Fibroblast of skin of back (primary cell): Measurements from ENCODE around the gene ZBTB18.

ENCODE experiments used
- DNase-seq: peaks from one replicate; pipeline ENCODE4 v3.0.0-alpha.2; 2013

Gene ZBTB18

DNA sequence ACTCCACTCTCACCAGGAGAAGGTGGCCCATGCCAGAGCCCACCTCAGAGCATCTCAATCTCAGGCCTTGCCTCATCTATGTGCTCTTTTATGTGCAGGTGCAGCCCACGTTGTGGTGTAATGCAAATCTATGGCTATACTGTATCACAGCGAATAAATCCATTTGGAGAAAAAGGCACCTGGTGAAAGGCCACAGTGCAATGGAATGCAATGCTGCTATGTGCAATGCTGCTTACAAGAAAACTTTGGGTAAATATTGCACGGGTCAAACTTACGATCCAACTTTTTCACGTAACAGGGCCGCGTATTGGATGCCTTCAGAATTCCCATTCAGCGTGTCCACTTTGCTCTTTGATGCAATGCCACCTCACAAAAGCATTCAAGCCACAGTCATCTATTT lies 13.5 kb downstream of the ZBTB18 start:
- no peak for DNase-seq

DNA sequence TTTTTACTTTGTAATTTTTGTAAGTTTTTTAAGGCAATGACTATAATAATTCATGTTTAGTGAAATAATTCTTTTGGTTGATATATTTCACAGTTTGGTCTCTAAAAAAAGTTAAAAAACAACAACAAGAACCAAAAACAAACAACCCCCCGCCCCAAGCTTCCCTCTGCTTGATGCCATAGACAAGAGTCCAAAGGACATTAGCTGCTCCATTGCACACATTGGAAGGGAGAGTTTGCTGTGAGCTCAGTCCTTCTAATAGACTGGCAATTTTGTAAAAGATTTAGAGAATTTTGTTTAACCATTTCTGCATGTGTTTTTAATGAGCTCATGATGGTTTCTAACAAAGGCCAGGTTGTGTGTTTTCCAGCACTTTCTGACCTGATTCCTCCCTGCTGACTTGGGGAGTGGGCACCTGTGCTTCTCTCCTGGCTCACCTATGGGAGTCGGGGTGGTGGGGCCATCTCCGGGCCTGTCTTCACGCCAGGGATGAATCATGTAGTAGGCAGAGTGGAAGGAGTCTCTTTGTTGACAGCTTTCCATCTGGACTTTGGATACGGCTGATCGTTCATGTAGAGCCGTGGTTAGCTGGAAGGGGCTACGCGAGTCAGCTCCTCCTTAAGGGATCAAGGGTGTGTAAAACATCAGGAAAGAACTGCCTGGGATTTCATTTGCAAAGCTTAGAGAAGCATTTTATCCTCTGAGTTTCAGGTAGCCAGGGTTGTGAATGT lies 14.1 kb downstream of the ZBTB18 start:
- no peak for DNase-seq

DNA sequence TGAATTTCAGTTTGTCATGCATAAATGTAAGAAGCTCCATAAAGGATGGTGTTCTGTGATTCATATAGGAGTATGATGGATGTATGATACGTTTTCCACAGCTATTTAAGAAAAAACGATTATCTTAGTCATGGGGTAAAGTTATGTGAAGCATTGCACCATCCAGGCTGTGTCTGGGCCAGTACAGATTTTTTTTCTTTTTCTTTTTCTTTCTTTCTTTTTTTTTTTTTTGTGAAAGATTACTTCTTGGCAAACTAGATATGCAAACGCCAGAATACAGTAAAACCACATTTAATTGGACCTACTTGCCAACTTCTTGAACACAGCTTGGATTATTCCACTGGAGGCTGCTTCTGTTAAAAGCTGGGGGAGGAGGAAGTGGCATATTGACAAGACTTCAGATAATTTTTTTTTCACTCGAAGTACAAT lies 14.9 kb downstream of the ZBTB18 start:
- peak; percentile 82 for DNase-seq

DNA sequence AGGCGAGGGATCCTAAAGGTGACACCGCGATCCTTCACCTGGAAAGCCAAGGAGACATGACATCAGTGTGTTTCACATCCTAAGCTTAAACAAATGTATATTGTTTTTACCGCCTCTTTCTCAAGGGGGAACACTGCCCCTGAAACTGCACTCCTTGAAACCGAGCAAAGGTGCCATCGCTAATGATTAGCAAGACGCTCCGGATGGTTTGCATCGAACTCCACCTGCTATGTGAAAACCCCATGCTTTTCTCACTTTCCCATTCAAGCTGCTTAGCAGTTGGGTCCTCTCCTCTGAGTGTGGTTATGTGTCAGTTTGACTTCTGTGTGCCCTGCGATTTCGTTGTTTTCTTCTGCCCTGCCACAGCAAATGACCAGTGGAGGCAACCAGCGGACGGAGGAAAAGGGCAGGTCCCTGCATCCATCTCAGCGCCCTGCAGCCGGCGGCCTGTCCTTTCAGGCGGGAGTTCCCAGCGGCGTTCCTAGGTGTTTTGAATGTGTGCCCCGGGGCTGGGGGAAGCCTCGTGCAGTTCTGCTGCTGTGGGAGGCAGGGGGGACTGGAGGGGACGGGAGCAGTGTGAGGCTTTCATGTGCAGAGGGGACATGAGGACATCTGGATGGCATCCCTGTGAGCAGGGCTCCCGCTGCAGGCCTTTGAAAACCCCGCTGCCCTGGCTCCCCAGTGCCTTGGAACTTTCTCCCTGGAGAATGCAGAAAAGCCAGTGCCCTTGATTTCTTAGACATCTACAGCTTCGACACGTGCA lies 16.1 kb downstream of the ZBTB18 start:
- no peak for DNase-seq

DNA sequence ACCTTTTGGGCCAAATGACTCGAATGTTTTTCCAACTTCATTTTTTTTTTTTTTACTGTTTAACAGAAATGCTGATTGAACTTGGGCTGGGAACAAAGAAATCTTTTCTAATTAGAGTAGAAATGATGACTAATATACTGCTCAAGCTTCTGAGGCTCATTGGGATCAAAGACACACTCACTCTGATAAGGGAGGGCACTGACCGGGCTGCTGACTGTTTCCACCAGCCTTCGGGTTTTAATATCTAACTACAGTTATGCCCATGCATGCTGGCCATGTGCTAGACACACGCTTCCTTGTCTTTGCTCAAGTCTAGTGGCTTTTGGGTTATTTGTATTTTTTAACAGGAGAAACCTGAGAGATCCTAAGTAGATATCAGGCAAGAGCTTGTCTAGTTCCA lies 16.8 kb downstream of the ZBTB18 start:
- DNase-seq, result no peak

DNA sequence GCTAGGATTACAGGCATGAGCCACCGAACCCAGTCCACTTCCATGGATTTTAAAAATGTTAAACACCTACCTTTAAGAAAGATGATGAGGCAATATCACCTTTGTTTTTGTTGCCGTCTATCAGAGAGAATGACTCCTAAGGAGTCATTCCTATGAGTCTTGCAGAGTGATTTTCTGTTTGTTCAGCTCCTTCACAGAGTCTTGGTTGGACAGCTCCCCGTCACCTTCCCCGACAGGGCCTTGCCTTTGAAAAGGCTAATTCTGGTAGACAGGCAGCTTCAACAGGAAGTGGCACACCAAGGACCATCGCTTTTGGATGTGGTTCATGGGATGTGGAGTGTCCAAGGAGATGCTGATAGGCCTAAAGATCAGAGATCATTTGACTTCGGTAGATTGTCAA lies 17.5 kb downstream of the ZBTB18 start:
- DNase-seq, result no peak

DNA sequence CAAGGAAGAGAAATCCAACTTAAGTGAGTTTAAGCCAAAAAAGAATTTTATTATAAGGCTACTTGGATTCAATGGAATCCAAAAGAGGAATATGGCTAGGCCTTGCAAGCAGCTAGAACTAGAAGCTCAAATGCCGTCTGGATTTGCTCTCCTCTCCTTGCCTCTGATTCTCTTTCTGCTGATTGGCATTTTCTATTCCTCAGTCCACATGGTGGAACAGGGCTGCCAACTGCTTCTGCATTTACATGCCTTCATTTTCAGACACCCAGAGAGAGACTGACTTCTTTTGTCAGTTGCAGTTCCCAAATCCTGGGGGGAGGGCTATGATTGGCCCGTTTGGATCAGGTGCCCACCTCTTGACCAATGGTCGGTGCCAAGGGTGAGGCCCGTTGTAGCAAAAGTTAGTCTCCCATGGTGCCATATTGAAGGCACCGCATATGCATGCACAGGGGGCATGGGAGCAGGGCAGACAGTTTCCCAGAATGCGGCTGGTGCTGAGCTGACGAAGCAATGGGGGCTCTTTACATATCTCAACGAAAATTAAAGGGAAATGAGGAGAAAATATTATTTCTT lies 18.3 kb downstream of the ZBTB18 start:
- no peak for DNase-seq

DNA sequence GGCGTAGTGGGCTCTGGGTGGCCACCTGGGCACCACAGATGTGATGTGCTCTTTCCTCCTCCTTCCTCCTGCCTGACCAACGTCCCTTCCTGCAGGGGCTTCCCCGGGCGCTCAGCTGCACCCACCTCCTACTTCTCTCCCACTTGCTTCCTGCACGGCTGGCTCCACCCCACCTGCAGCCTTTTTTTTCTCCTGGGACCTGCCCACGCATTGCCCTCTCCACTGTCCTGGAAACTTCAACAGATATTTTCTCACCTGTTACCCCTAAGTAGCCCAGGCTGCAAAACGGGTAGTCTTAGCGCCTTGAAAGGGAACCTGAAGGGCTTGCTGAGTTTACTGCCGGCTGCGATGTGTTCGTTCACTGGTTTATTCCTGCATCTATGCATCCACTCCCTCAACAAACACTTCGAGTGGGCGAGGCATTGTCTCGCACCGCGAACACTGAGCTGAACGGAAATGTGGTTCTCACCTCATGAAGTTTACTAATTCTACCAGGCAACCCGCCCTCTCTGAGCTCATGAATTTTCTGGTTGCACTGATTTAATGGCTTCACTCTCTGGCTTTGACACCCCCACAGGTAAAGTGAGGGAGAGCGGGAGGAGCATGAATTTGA lies 23.6 kb downstream of the ZBTB18 start:
- DNase-seq, result no peak

DNA sequence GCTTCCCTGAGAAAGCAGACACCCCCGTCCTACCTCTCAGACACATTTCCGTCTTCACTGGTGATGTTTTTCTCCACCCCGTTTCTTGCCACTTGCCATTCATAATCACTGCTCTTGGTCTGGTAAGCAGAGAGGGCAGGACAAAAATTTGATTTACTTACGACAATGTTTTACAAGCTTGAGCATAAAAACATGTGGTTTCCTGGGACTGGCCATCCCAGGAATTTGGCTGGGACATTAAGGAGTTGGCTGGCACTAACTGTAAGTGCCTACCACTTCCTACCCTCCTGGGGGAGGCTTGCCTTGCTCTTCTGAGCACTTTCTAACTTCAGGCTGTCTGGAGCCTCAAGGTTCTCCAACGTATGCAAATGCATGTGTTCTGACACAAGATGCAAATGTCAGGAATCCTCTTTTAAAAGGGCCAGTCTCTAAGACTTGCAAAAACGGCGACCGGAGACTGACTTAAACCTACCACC lies 24.2 kb downstream of the ZBTB18 start:
- DNase-seq, result no peak

DNA sequence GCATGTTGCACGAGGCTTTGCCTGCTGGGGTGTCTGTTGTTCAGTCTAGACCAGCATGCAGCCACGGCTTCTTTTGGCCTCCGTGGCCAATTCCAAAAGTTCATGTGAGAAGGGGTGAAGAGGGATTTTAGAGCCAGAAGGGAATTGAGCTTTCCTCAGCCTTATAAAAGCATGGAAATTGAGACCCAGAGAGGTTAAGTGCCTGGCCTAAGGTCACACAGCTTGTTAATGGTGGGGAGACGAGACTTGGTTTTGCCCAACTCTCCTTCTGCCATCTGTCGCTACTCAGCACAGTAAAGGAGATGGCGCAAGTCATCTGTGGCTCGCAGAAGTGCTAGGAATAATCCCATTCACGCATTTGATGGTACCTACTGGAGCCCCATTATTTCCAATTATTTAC lies 25.7 kb downstream of the ZBTB18 start:
- DNase-seq, result no peak

DNA sequence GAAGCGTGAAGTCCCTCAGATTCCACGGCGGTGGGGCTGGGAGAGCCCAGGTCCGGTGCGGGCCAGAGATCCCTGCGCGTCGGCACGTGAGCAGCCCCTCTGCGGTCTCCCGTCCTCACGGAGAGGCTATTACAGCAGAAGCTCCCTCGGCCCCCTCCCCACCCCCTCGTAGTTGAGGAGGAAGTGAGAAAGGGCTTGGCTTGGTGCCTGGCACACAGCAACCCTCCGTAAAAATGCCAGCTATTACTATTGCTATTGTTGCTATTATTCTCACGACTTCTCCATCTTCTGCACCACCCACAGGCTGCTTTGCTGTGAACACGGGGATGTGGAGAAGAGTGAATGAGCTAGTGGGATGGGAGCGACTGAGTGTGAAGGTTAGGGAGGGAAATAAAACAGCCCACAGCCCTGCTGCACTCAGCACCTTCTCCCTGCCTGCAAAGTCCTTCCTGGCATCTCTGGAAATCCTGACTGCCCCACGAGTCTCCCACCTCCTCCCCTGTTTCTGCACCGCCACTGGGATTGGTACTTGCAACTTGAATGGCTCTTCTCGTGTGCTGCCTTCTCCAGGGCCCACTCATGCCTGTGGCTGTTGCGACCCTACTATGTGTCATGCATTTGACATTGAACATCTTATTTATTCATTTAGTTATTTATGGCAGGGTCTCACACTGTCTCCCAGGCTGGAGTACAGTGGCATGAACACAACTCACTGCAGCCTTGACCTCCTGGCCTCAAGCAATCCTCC lies 26.6 kb downstream of the ZBTB18 start:
- DNase-seq, result no peak

DNA sequence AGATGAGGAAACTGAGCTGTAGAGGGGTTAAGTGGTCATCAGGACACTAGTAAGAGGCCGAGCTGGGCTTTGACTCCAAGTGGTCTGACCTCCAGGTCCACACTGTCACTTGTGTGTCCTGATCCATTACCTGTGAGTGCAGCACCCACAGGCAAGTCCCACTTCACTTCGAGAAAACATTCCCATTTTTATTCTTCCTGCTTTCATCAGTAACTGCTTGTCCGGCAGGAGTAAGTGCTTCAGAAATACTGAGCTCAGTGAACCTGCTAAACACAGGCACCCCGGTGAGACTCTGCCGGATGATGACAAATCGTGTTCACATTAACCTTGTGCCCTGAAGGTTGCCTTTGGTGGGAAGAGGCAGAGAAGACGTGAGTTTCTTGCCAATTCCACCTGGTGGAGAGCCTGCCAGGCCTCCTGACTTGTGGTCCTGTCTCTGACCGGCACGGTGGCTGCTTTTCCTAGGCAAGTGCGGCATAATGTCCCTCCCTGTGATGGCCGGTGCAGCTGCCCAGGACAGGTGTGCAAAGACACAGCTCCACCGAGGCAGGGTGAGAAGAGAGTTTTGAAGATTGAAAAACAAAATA lies 29.4 kb downstream of the ZBTB18 start:
- no peak for DNase-seq

DNA sequence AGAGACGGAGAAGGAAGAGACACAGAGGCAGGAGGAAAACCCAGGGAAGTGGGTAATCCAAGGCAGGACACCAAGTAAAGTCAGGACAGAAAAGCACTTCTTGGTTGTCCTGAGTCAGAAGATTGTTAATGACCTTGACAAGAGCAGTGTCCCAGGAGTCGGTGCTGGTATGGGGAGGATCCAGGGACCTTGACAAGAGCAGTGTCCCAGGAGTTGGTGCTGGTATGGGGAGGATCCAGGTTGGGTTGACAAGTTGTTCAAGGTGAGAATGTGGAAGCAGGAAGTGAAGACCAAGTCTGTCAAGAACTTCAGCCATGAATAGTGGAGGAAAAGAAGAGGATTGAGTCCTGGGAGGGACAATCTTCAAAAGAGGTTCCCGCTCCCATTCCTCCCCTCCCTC lies 31.9 kb downstream of the ZBTB18 start:
- no peak for DNase-seq

DNA sequence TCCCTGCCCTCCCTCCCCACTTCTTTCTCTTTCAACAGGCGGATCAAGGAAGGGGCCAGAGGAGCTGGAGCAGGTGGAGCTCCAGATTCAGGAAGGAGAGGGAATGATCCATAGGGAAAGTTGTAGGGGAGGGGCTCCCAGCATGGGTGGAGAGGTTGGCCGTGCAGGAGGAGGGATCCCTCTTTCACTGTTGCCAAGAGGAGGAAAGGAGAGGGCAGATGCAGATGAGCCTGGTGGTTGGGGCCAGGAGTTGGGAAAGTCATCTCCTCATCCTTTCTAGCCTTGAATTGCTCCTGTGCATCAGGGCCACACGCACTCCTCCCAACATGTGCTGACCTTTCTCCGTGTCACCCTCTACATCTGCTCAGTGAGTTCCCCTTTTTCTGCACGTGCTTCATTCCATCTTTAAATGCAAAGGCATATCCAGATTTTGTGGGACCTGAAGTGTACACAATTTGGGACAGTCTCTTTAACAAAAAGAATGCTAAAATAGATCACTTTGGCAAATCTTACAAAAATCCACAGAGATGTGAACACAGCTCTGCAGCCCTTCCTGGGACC lies 32.4 kb downstream of the ZBTB18 start:
- no peak for DNase-seq

DNA sequence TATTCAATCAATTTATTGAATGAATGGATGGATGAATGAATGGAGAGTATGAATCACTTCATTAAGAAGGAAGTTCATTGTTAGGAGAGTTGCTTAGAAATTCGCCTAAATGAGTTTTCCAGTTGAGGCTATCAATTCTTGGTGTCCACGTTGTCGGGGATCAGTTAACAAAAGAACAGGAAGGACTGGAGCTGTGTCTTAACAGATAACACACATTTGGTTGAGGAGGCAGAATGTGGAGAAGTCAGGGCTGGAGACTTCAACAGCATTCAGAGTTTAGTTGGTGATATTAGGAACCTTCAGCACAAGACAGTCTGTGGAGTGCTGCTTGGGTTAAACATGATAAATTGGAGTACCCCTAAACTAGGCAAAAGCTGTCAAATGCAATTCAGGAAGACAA lies 33.7 kb downstream of the ZBTB18 start:
- no peak for DNase-seq

DNA sequence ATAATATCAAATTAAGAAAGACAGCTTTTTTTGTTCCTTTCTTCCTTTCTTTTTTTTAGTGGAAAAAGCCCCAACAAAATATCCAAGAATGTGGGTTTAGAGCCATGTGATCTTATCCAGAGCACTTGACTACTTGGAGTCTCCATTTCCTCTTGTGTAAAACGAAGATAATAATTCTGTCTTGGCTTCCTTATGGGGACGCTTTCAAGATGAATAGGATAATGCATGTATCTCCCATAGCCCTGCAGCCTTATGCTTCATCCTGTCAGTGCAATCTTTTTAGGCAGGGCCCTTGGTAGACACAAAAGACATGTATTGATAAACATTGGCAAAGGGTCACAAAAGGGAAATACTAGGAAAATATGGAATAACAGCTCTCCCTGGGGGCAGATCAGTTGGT lies 34.8 kb downstream of the ZBTB18 start:
- no peak for DNase-seq

DNA sequence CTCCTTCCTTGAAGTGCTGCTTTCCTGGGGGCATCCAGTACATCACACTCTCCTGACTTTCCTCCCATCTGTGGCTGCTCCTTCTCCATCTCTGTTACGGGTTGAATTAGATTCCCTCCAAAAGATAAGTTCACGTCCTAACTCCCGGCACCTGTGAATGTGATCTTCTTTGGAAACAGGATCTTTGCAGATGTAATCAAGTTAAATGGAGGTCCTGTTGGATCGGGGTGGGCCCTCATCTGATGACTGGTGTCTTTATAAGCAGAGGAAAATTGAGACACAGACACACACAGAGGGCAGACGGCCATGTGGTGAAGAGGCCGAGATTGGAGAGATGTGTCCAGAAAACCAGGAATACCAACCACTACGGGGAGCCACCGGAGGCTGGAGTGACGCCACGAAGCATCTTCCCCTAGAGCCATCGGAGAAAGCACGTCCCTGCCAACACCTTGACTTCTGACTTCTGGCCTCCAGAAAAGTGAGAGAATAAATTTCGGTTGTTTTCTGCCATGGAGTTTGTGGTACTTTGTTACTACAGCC lies 36.0 kb downstream of the ZBTB18 start:
- no peak for DNase-seq

DNA sequence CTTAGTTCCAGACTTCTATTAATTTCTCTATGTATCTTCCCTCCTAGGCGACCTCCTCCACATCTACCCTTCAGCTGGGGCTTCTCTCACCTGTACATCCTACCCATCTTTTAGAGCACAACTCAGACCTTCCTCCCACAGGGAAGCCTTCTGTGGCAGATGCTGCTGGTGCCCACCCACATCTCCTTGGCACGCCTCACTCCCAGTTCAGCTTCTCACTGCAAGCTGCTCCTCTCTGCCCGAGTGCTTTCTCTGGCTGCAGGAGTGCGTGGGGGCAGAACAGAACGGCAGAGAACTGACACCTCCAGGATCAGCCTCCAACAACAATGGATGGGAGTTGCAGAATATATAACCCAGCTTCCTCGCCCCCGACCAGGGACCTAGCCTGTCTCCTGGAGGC lies 36.5 kb downstream of the ZBTB18 start:
- DNase-seq, result no peak

DNA sequence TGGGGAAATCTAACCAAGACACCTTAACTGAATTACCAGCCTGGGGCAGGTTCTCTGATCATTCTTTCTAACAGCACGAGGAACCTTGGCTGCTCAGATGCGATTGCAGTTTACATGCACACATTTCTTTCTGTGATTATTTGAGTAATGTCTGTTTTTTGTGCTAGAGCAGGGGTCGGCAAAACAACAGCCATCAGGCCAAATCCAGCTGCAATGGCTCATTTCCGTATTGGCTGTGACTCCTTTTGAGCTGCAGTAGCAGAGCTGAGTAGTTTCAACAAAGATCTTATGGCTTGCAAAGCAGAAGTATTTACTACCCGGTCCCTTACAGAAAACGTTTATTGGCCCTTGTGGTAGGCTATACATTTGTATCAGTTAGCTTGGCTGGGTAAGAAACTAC lies 37.1 kb downstream of the ZBTB18 start:
- no peak for DNase-seq

DNA sequence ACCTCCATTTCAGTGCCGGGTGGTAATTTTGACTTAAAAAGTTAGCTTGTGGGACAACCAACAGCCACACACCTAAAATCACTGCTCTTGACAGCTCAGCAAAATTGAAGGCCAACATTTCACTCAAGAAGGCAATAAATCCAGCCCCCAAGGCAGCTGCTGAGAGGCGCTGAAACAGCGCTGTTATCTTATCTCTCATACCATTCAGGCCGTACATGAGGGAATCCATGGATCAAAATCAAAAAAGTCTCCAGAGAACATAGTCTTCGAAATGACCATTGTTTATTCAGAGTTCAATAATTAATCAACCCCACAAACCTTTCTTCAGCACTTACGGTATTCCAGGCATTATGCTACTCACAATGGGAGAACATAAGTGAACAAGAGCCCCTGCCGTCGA lies 38.5 kb downstream of the ZBTB18 start:
- DNase-seq, result no peak

DNA sequence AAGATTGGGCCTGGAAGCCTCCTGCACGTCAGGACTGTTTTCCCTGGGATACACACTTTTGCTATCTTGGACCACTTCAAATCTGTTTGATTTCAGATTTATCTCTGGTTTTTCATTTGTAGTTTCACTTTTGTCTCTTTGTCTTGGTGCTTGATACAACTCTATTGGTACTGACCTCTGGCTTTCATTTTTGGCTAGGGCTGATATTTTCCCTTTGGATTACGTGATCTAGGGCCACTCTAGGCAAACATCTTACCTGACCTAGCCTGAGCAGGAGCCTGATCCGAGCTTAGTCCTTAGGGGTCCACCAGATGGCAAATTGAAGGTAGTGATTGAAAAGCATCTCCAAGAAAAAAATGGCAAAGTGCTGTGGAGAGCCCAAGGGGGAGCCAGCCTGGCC lies 39.6 kb downstream of the ZBTB18 start:
- no peak for DNase-seq
